ENCODE data around the gene KDM7A.

Gene KDM7A

GRCh38 chr7:140045697-140046096 is 131.1 kb downstream of the KDM7A start:
- TF ChIP-seq GABPA (IDR thresholded peaks at IDR 0.05; ENCODE audit: low read depth) (no peak), REST (IDR thresholded peaks at IDR 0.05; ENCODE audit: insufficient replicate concordance, low read depth) (no peak), POLR2AphosphoS5 (IDR thresholded peaks at IDR 0.05; ENCODE audit: low read depth) (no peak), CTCF (IDR thresholded peaks at IDR 0.05; ENCODE audit: insufficient read depth, low read length) (no peak), SPI1 (IDR thresholded peaks at IDR 0.05; ENCODE audit: borderline replicate concordance, low read depth) (no peak)
- Histone ChIP-seq H3K4me3 (replicated peaks; ENCODE audit: insufficient read depth, low read length) (no peak overlapping the region), H3K27ac (replicated peaks) (no peak overlapping the region), H3K27me3 (ENCODE audit: insufficient read depth, poor library complexity, severe bottlenecking) (peaks cover 8% of the 10 kb centered on the region)
- no peak for DNase-seq (ENCODE audit: low read depth in 1 of 2, low spot score in 1 of 2)

GRCh38 chr7:140044251-140044650 is 132.5 kb downstream of the KDM7A start:
- Histone ChIP-seq H3K4me3 (replicated peaks; ENCODE audit: insufficient read depth, low read length) (no peak overlapping the region), H3K27ac (replicated peaks) (no peak overlapping the region), H3K27me3 (ENCODE audit: insufficient read depth, poor library complexity, severe bottlenecking) (peaks cover 8% of the 10 kb centered on the region)
- DNase-seq (ENCODE audit: low read depth in 1 of 2, low spot score in 1 of 2), result no peak
- no peak for TF ChIP-seq CTCF (IDR thresholded peaks at IDR 0.05; ENCODE audit: insufficient read depth, low read length)
- no peak for TF ChIP-seq POLR2AphosphoS5 (IDR thresholded peaks at IDR 0.05; ENCODE audit: low read depth)
- no peak for TF ChIP-seq GABPA (IDR thresholded peaks at IDR 0.05; ENCODE audit: low read depth)
- no peak for TF ChIP-seq SPI1 (IDR thresholded peaks at IDR 0.05; ENCODE audit: borderline replicate concordance, low read depth)
- no peak for TF ChIP-seq REST (IDR thresholded peaks at IDR 0.05; ENCODE audit: insufficient replicate concordance, low read depth)

- no peak for DNase-seq (ENCODE audit: low read depth in 1 of 2, low spot score in 1 of 2)
- TF ChIP-seq SPI1 (IDR thresholded peaks at IDR 0.05; ENCODE audit: borderline replicate concordance, low read depth) (no peak), CTCF (IDR thresholded peaks at IDR 0.05; ENCODE audit: insufficient read depth, low read length) (no peak), POLR2AphosphoS5 (IDR thresholded peaks at IDR 0.05; ENCODE audit: low read depth) (no peak), REST (IDR thresholded peaks at IDR 0.05; ENCODE audit: insufficient replicate concordance, low read depth) (no peak), GABPA (IDR thresholded peaks at IDR 0.05; ENCODE audit: low read depth) (no peak)
- no peak overlapping the region for H3K27ac ChIP-seq (replicated peaks)
Observed at GRCh38 chr7:140042386-140042670, 134.5 kb downstream of the KDM7A start.

More at GRCh38 chr7:140042386-140042670, 134.5 kb downstream of the KDM7A start:
- H3K4me3 ChIP-seq (replicated peaks; ENCODE audit: insufficient read depth, low read length), result no peak overlapping the region
- peaks cover 11% of the 10 kb centered on the region for H3K27me3 ChIP-seq (ENCODE audit: insufficient read depth, poor library complexity, severe bottlenecking)
